MM.1S (cell line): ENCODE data around the gene LHFPL2.

Source experiments
- DNase-seq: peaks from one replicate; pipeline ENCODE4 v3.0.0-alpha.2; 2015
- H2AFZ ChIP-seq: fragments of 300-600 bp; sonication (generic); 2 replicates; pipeline ENCODE4 v1.6.0; 2016; ENCODE audit warnings: antibody characterized with exemption, low read length
- H3F3A ChIP-seq: fragments of 300-600 bp; sonication (generic); 2 replicates; pipeline ENCODE4 v1.6.1; 2016; ENCODE audit warnings: mild to moderate bottlenecking, antibody characterized with exemption, low read length, moderate library complexity, mixed read lengths; ENCODE audit not compliant: insufficient read depth
- H3K27ac ChIP-seq: fragments of 300-600 bp; sonication (generic); 2 replicates; pipeline ENCODE4 v1.5.1; 2016; ENCODE audit warnings: mild to moderate bottlenecking, low read length
- H3K27me3 ChIP-seq: fragments of 300-600 bp; sonication (generic); replicated peaks from 2 replicates; pipeline ENCODE4 v1.6.0; 2016; ENCODE audit warnings: low read length; ENCODE audit not compliant: insufficient read depth
- H3K36me3 ChIP-seq: fragments of 300-600 bp; sonication (generic); replicated peaks from 2 replicates; pipeline ENCODE4 v1.6.1; 2016; ENCODE audit warnings: mild to moderate bottlenecking, low read length, mixed read lengths; ENCODE audit not compliant: insufficient read depth
- H3K4me1 ChIP-seq: fragments of 300-600 bp; sonication (generic); 2 replicates; pipeline ENCODE4 v1.6.1; 2016; ENCODE audit warnings: low read length, mixed read lengths
- H3K4me2 ChIP-seq: fragments of 300-600 bp; sonication (generic); 2 replicates; pipeline ENCODE4 v1.6.0; 2016; ENCODE audit warnings: low read depth, low read length
- H3K4me3 ChIP-seq: fragments of 300-600 bp; sonication (generic); 2 replicates; pipeline ENCODE4 v1.5.1; 2016; ENCODE audit warnings: low read length, mixed read lengths
- H3K79me2 ChIP-seq: fragments of 300-600 bp; sonication (generic); 2 replicates; pipeline ENCODE4 v1.6.1; 2016; ENCODE audit warnings: mixed run types, low read length, mixed read lengths
- H3K9ac ChIP-seq: fragments of 300-600 bp; sonication (generic); 2 replicates; pipeline ENCODE4 v1.6.1; 2016; ENCODE audit warnings: low read length, mixed read lengths
- H3K9me2 ChIP-seq: fragments of 300-600 bp; sonication (generic); replicated peaks from 2 replicates; pipeline ENCODE4 v1.6.1; 2016; ENCODE audit warnings: mild to moderate bottlenecking, low read length, mixed read lengths; ENCODE audit not compliant: insufficient read depth
- H3K9me3 ChIP-seq: fragments of 300-600 bp; sonication (generic); replicated peaks from 2 replicates; pipeline ENCODE4 v1.6.1; 2016; ENCODE audit warnings: mild to moderate bottlenecking, low read length, mixed read lengths; ENCODE audit not compliant: insufficient read depth
- H4K20me1 ChIP-seq: fragments of 300-600 bp; sonication (generic); 2 replicates; pipeline ENCODE4 v1.6.1; 2016; ENCODE audit warnings: mild to moderate bottlenecking, low read length, moderate library complexity, mixed read lengths; ENCODE audit not compliant: insufficient read depth
- EZH2 ChIP-seq: fragments of 300-600 bp; sonication (generic); optimal IDR thresholded peaks from 2 replicates; pipeline ENCODE3; 2017; ENCODE audit warnings: low read depth, mild to moderate bottlenecking, antibody characterized with exemption, low read length, mixed read lengths
- EZH2phosphoT487 ChIP-seq: fragments of 300-600 bp; sonication (generic); IDR thresholded peaks from 2 replicates; pipeline ENCODE4 v1.6.1; 2018; ENCODE audit warnings: antibody characterized with exemption, low read length
- TF ChIP-seq, protein P1 (sequence below): fragments of 300-600 bp; sonication (generic); IDR thresholded peaks from 2 replicates; pipeline ENCODE4 v1.5.1; 2016; ENCODE audit warnings: antibody characterized with exemption, low read length, mixed read lengths

LHFPL2 gene

DNA sequence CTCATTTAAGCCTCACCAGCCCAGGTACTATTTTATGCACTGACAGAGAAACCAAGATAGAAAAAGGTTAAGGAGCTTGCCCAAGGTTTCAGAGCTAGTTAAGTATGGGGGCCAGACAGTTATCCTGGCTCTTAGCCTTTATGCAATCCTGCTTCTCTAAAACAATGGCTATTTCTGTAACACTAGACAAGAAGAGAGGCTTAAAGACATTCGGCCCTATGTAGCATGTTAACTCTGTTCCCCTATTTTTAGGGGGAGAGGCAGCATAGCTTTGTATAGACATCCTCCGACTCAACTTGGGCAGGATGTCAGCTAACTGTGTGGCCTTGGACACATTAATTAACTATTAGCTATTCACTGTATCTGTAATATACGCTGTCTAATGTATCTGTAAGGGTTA lies 54.6 kb downstream of the LHFPL2 start:
- no peak for TF ChIP-seq EZH2phosphoT487
- no peak for TF ChIP-seq EZH2
- TF ChIP-seq, protein P1, sequence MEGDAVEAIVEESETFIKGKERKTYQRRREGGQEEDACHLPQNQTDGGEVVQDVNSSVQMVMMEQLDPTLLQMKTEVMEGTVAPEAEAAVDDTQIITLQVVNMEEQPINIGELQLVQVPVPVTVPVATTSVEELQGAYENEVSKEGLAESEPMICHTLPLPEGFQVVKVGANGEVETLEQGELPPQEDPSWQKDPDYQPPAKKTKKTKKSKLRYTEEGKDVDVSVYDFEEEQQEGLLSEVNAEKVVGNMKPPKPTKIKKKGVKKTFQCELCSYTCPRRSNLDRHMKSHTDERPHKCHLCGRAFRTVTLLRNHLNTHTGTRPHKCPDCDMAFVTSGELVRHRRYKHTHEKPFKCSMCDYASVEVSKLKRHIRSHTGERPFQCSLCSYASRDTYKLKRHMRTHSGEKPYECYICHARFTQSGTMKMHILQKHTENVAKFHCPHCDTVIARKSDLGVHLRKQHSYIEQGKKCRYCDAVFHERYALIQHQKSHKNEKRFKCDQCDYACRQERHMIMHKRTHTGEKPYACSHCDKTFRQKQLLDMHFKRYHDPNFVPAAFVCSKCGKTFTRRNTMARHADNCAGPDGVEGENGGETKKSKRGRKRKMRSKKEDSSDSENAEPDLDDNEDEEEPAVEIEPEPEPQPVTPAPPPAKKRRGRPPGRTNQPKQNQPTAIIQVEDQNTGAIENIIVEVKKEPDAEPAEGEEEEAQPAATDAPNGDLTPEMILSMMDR, result no peak
- DNase-seq, result no peak
- Histone ChIP-seq H3K27ac (no peak overlapping the region), H4K20me1 (no peaks in the 10 kb centered on the region), H2AFZ (no peak overlapping the region), H3K79me2 (no peaks in the 10 kb centered on the region), H3F3A (no peaks in the 10 kb centered on the region), H3K4me2 (no peak overlapping the region), H3K36me3 (no peaks in the 10 kb centered on the region), H3K9me2 (no peaks in the 10 kb centered on the region), H3K9me3 (no peaks in the 10 kb centered on the region), H3K27me3 (no peaks in the 10 kb centered on the region), H3K4me3 (no peak overlapping the region), H3K4me1 (peaks cover 4% of the 10 kb centered on the region), H3K9ac (no peak overlapping the region)

DNA sequence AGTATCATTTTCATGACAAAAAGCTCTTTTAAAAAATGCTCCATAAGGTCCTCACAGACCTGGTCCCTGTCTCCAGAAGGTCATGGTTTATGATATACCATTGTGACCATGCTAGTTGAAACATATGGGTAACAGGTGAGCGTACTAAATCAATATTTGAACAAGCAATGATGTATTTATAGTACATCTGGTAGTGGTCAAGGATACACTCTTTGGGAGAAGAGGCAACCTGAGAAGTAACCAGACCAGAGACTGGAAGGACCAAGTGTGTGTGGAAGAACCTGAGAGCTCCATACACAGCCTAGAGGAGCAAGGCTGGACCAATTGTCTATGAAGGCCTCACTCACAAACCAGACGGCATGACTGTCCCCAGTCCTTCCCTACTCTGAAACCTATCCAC lies 55.1 kb downstream of the LHFPL2 start:
- Histone ChIP-seq H3K4me1 (peaks cover 4% of the 10 kb centered on the region), H3K9me2 (no peaks in the 10 kb centered on the region), H3K36me3 (no peaks in the 10 kb centered on the region), H3K27me3 (no peaks in the 10 kb centered on the region), H3K4me3 (no peak overlapping the region), H3F3A (no peaks in the 10 kb centered on the region), H2AFZ (no peak overlapping the region), H3K27ac (no peak overlapping the region), H3K9me3 (no peaks in the 10 kb centered on the region), H3K9ac (no peak overlapping the region), H3K4me2 (no peak overlapping the region), H4K20me1 (no peaks in the 10 kb centered on the region), H3K79me2 (no peaks in the 10 kb centered on the region)
- no peak for DNase-seq
- TF ChIP-seq, protein P1, result no peak
- TF ChIP-seq EZH2 (no peak), EZH2phosphoT487 (no peak)

DNA sequence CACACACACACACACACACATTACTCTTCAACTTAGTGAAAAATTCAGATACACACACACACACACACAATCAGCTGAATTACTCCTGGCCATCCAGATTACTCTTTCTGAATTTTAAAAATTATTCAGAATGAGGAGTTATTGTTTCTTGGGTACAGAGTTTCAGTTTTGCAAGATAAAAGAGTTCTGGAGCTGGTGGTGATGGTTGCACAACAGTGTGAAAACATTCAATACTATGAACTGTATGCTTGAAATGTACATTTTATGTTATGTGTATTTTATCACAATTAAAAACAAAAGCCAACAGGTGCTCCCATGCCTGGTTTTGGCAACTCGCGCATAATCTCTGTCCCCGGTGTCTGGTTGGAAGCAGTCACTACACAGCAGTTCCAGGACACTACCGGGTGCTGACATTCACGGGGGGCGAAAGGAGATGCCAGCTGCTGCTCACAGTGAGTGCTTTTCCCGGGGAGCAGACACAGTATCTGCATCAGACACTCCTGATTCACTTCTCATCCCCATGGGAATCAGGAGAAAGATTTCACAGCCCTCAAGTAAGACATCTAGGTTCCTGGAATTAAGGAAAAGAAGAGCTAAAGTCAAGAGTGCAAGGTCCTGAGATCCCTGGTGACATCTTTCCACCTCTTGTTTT lies 55.7 kb downstream of the LHFPL2 start:
- no peak for TF ChIP-seq EZH2
- TF ChIP-seq EZH2phosphoT487, result no peak
- TF ChIP-seq, protein P1, result no peak
- Histone ChIP-seq H3K9me3 (no peaks in the 10 kb centered on the region), H3K36me3 (no peaks in the 10 kb centered on the region), H3K4me1 (peaks cover 4% of the 10 kb centered on the region), H3K27ac (no peak overlapping the region), H4K20me1 (no peaks in the 10 kb centered on the region), H3K4me3 (no peak overlapping the region), H3K27me3 (no peaks in the 10 kb centered on the region), H3K79me2 (no peaks in the 10 kb centered on the region), H3F3A (no peaks in the 10 kb centered on the region), H3K9me2 (no peaks in the 10 kb centered on the region), H2AFZ (no peak overlapping the region), H3K4me2 (no peak overlapping the region), H3K9ac (no peak overlapping the region)
- DNase-seq, result no peak
